GM19239 (cell line): ENCODE results near the gene ZNF511.

ENCODE experiments used
- DNase-seq: peaks from one replicate; pipeline ENCODE4 v3.0.0; 2011; ENCODE audit warnings: low spot score; ENCODE audit not compliant: insufficient read length
- FAIRE-seq: peaks from 2 replicates; lab custom pipeline; 2011; peaks lifted over from hg19 to GRCh38; lab: Jason Lieb, UNC

The ZNF511 gene

GRCh38 chr10:133328358-133329343 is 19.9 kb downstream of the ZNF511 start:
- no peak for FAIRE-seq
- DNase-seq: no peak

GRCh38 chr10:133329491-133330202 is 20.9 kb downstream of the ZNF511 start:
- FAIRE-seq: peak; percentile 88

GRCh38 chr10:133332936-133333699 is 24.4 kb downstream of the ZNF511 start:
- FAIRE-seq (no peak), DNase-seq (no peak)

More at GRCh38 chr10:133329491-133330202, 20.9 kb downstream of the ZNF511 start:
- peak; percentile 98 for DNase-seq

- DNase-seq (no peak), FAIRE-seq (no peak)
These were observed 26.0 kb downstream of the ZNF511 start for GRCh38 chr10:133334503-133335245.

GRCh38 chr10:133335246-133336117 is 26.8 kb downstream of the ZNF511 start:
- DNase-seq (no peak), FAIRE-seq (no peak)

GRCh38 chr10:133336118-133336576 is 27.4 kb downstream of the ZNF511 start:
- no peak for FAIRE-seq

GRCh38 chr10:133336577-133337369 is 28.1 kb downstream of the ZNF511 start, which contains the start of gene CALY:
TSS of gene CALY (minus strand) at chr10:133336896. CDS start at chr10:133328989, 7,907 bp downstream.
- DNase-seq: no peak
- no peak for FAIRE-seq

More at GRCh38 chr10:133336118-133336576, 27.4 kb downstream of the ZNF511 start:
- DNase-seq: no peak

GRCh38 chr10:133337370-133337725 is 28.6 kb downstream of the ZNF511 start:
- FAIRE-seq (no peak), DNase-seq (no peak)

- FAIRE-seq: no peak
These were observed 29.7 kb downstream of the ZNF511 start for GRCh38 chr10:133338080-133339071.

GRCh38 chr10:133339708-133340380 is 31.1 kb downstream of the ZNF511 start:
- FAIRE-seq (no peak), DNase-seq (no peak)

More at GRCh38 chr10:133338080-133339071, 29.7 kb downstream of the ZNF511 start:
- DNase-seq: no peak

- DNase-seq: no peak
- FAIRE-seq: no peak
These were observed 33.3 kb downstream of the ZNF511 start for GRCh38 chr10:133341983-133342382.

- no peak for DNase-seq
- no peak for FAIRE-seq
These were observed 34.2 kb downstream of the ZNF511 start for GRCh38 chr10:133342942-133343341.

- no peak for DNase-seq
- no peak for FAIRE-seq
These were observed 34.8 kb downstream of the ZNF511 start for GRCh38 chr10:133343558-133343957.

- no peak for FAIRE-seq
These were observed 35.5 kb downstream of the ZNF511 start for GRCh38 chr10:133344236-133344635.

GRCh38 chr10:133346413-133346812 is 37.7 kb downstream of the ZNF511 start:
- no peak for FAIRE-seq

More at GRCh38 chr10:133344236-133344635, 35.5 kb downstream of the ZNF511 start:
- DNase-seq: no peak

More at GRCh38 chr10:133346413-133346812, 37.7 kb downstream of the ZNF511 start:
- DNase-seq: no peak
